Cardiac fibroblast (primary cell): Measurements from ENCODE around the gene GDPD5.

ENCODE experiments used
- DNase-seq, 2 donors: peaks; one replicate each; pipeline versions ENCODE4 v3.0.0 to v3.0.0-alpha.2; 2010; ENCODE audit warnings: low read depth in 2 of 2
- H3K4me3 ChIP-seq, 2 donors: replicated peaks in 1 of 2; 1 replicate in 1 of 2; 2 replicates in 1 of 2; pipeline ENCODE4 v1.5.1; 2011; ENCODE audit warnings: low read depth in 2 of 2, low read length in 2 of 2, mild to moderate bottlenecking in 2 of 2, moderate library complexity in 1 of 2
- CTCF ChIP-seq: IDR thresholded peaks from one replicate; pipeline ENCODE4 v1.5.1; 2011; ENCODE audit warnings: low read depth, mild to moderate bottlenecking, low read length, inconsistent platforms

Gene GDPD5

GRCh38 chr11:75439495-75440120, 86.1 kb downstream of the GDPD5 start:
- DNase-seq = no peak
- TF ChIP-seq CTCF = no peak
- no peak overlapping the region for H3K4me3 ChIP-seq

GRCh38 chr11:75439026-75439425, 86.7 kb downstream of the GDPD5 start:
- no peak for DNase-seq
- no peak overlapping the region for H3K4me3 ChIP-seq
- no peak for TF ChIP-seq CTCF

- peak in 1 of 2 donors; percentile 10 for DNase-seq
- TF ChIP-seq CTCF = no peak
- no peak overlapping the region for H3K4me3 ChIP-seq
Observed at GRCh38 chr11:75437966-75438659, 87.6 kb downstream of the GDPD5 start.

- H3K4me3 ChIP-seq = no peak overlapping the region
- no peak for TF ChIP-seq CTCF
- DNase-seq = no peak
Observed at GRCh38 chr11:75436806-75437205, 88.9 kb downstream of the GDPD5 start.

GRCh38 chr11:75435571-75435925, 90.2 kb downstream of the GDPD5 start:
- no peak overlapping the region for H3K4me3 ChIP-seq
- DNase-seq = no peak
- TF ChIP-seq CTCF = no peak

GRCh38 chr11:75434886-75435570, 90.7 kb downstream of the GDPD5 start:
- H3K4me3 ChIP-seq = no peak overlapping the region
- TF ChIP-seq CTCF = no peak
- no peak for DNase-seq
